ENCODE data around the gene PPM1E.
"Not testable (repeated sequence)": the region's sequence is repeated elsewhere in the genome, so short reads cannot be mapped to it uniquely, and the experiment has no call there.

Gene PPM1E

DNA sequence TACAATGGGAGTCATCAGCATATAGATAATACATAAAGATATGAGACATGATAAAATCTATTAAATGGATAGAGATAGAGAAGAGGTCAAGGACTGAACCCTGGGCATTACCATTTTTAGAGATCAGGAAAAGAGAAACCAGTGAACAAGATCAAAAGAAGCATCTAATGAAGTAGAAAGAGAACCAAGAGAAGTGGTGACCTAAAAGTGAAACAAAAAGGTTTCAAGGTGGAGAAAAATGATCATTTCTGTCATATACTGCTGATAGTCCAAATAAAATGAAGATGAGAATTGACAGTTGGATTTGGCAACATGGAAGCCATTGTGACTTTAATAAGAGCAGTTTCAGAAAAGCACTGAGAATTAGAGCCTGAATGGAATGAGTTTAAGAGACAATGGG lies 165.1 kb downstream of the PPM1E start:
- no peak for TF ChIP-seq CTCF (IDR thresholded peaks at IDR 0.05; ENCODE audit: control insufficient read depth, extremely low read depth, insufficient read depth)
- H3K4me3 ChIP-seq (ENCODE audit: low read depth, low read length): no peak overlapping the region
- DNase-seq (ENCODE audit: low read depth): no peak

DNA sequence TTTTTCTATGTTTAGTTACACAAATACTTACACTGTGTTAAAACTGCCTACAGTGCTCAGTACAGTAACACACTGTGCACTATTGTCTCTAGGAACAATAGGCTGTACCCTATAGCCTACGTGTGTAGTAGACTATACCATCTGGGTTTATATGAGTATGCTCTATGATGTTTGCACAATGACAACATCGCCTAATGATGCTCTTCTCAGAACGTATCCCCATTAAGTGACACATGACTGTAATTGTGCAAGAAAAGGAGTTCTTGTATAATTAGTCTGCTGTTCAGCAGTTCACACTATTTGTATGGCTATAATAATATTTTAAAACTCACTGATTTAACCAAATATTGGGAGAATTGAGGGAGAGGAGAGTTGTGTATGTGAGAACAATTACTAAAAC lies 177.3 kb downstream of the PPM1E start:
- no peak overlapping the region for H3K4me3 ChIP-seq (ENCODE audit: low read depth, low read length)
- TF ChIP-seq CTCF (IDR thresholded peaks at IDR 0.05; ENCODE audit: control insufficient read depth, extremely low read depth, insufficient read depth): no peak
- no peak for DNase-seq (ENCODE audit: low read depth)

GRCh38 chr17:58936295-58936694 lies 180.6 kb downstream of the PPM1E start:
- H3K4me3 ChIP-seq (ENCODE audit: low read depth, low read length): no peak overlapping the region
- no peak for TF ChIP-seq CTCF (IDR thresholded peaks at IDR 0.05; ENCODE audit: control insufficient read depth, extremely low read depth, insufficient read depth)
- DNase-seq (ENCODE audit: low read depth): no peak

- no peak for TF ChIP-seq CTCF (IDR thresholded peaks at IDR 0.05; ENCODE audit: control insufficient read depth, extremely low read depth, insufficient read depth)
- no peak for DNase-seq (ENCODE audit: low read depth)
- H3K4me3 ChIP-seq (ENCODE audit: low read depth, low read length): no peak overlapping the region
Observed at GRCh38 chr17:58944166-58944565, 188.5 kb downstream of the PPM1E start.

GRCh38 chr17:58947411-58947810 lies 191.8 kb downstream of the PPM1E start:
- no peak for TF ChIP-seq CTCF (IDR thresholded peaks at IDR 0.05; ENCODE audit: control insufficient read depth, extremely low read depth, insufficient read depth)
- no peak for DNase-seq (ENCODE audit: low read depth)
- no peak overlapping the region for H3K4me3 ChIP-seq (ENCODE audit: low read depth, low read length)

GRCh38 chr17:58947824-58948223 lies 192.2 kb downstream of the PPM1E start:
- H3K4me3 ChIP-seq (ENCODE audit: low read depth, low read length): no peak overlapping the region
- DNase-seq (ENCODE audit: low read depth): no peak
- TF ChIP-seq CTCF (IDR thresholded peaks at IDR 0.05; ENCODE audit: control insufficient read depth, extremely low read depth, insufficient read depth): no peak

DNA sequence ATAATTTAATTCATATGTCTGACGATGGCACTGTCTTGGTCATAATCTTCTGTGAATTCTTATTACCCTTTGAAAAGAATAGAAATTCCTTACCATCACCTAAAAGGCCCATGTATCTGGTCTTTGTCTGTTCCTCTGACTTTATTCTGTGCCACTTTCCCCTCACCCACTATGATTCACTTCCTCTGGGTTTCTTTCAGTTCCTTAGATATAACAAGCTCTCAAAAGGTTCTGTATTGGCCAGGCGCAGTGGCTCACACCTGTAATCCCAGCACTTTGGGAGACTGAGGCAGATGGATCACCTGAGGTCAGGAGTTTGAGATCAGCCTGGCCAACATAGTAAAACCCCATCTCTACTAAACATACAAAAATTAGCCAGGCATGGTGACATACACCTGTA lies 198.7 kb downstream of the PPM1E start:
- DNase-seq (ENCODE audit: low read depth): not testable (repeated sequence)

More for the DNA sequence above, 198.7 kb downstream of the PPM1E start:
- not testable (repeated sequence) for H3K4me3 ChIP-seq (ENCODE audit: low read depth, low read length)

All from LNCaP clone FGC (cell line).